IMR-90 (cell line): Measurements from ENCODE around the gene PAX8. TPM values are rescaled to one million over a fixed set of nuclear protein-coding genes. Genes with fewer than 3 reads are reported as not detected.

Source experiments
- ATAC-seq: fragments of 200-7000 bp; cut with Tn5 transposase; 2 replicates; pipeline ENCODE4 v1.9.1; 2020; ENCODE audit warnings: low read depth, mild to moderate bottlenecking, moderate library complexity
- BruUV-seq: library from RNA; stranded (reverse); fragments of 400-500 nt; replicated peaks from 2 replicates; lab custom pipeline; 2021; lab: Mats Ljungman, UMichigan
- CTCF ChIA-PET: fragments of 300-600 bp; formaldehyde crosslinking; extraction: SDS; loops from one replicate; lab custom pipeline; 2021; ENCODE audit warnings: antibody characterized with exemption; lab: Yijun Ruan, JAX
- POLR2A ChIA-PET: fragments of 300-600 bp; sonication (Branson Sonifier 250); formaldehyde crosslinking; loops from one replicate; lab custom pipeline; 2022; ENCODE audit warnings: antibody characterized with exemption; ENCODE audit not compliant: unreplicated experiment; lab: Charles Lee
- DNase-seq: peaks from one replicate; pipeline ENCODE4 v3.0.0; 2013
- H2AFZ ChIP-seq: replicated peaks from 2 replicates; pipeline ENCODE3; 2013; ENCODE audit warnings: low read length, mild to moderate bottlenecking; ENCODE audit not compliant: poor library complexity
- H2AK5ac ChIP-seq: 2 replicates; pipeline ENCODE4 v1.6.1; 2013; ENCODE audit warnings: low read depth, low read length, inconsistent platforms
- H2AK9ac ChIP-seq: replicated peaks from 2 replicates; pipeline ENCODE3; 2013; ENCODE audit warnings: mild to moderate bottlenecking, low read depth, low read length, moderate library complexity; ENCODE audit not compliant: poor library complexity
- H2BK120ac ChIP-seq: 2 replicates; pipeline ENCODE4 v1.6.1; 2013; ENCODE audit warnings: low read depth, low read length, inconsistent platforms
- H2BK15ac ChIP-seq: 3 replicates; pipeline ENCODE4 v1.6.1; 2013; ENCODE audit warnings: low read depth, low read length, inconsistent platforms
- H2BK20ac ChIP-seq: 2 replicates; pipeline ENCODE4 v1.6.1; 2013; ENCODE audit warnings: low read depth, mild to moderate bottlenecking, inconsistent platforms, low read length, moderate library complexity
- H2BK5ac ChIP-seq: 2 replicates; pipeline ENCODE4 v1.6.1; 2013; ENCODE audit warnings: mild to moderate bottlenecking, low read depth, low read length, inconsistent platforms; ENCODE audit not compliant: poor library complexity, severe bottlenecking
- H3K14ac ChIP-seq: replicated peaks from 2 replicates; pipeline ENCODE4 v1.6.1; 2013; ENCODE audit warnings: low read depth, low read length, inconsistent platforms
- H3K18ac ChIP-seq: 2 replicates; pipeline ENCODE4 v1.6.1; 2013; ENCODE audit warnings: low read depth, low read length, control low read depth
- H3K23ac ChIP-seq: 2 replicates; pipeline ENCODE4 v1.6.1; 2013; ENCODE audit warnings: low read depth, low read length, inconsistent platforms
- H3K27ac ChIP-seq: 2 replicates; pipeline ENCODE4 v1.5.1; 2013; ENCODE audit warnings: mild to moderate bottlenecking, control low read depth, low read length; ENCODE audit not compliant: insufficient read depth
- H3K27me3 ChIP-seq: 2 replicates; pipeline ENCODE4 v1.6.1; 2013; ENCODE audit warnings: low read length; ENCODE audit not compliant: control insufficient read depth, insufficient read depth
- H3K36me3 ChIP-seq: 2 replicates; pipeline ENCODE4 v1.6.1; 2013; ENCODE audit warnings: low read length, mixed read lengths; ENCODE audit not compliant: control insufficient read depth, insufficient read depth
- H3K4ac ChIP-seq: 2 replicates; pipeline ENCODE4 v1.6.1; 2013; ENCODE audit warnings: low read depth, low read length, inconsistent platforms
- H3K4me1 ChIP-seq: 2 replicates; pipeline ENCODE4 v1.6.1; 2013; ENCODE audit warnings: low read length, mixed read lengths; ENCODE audit not compliant: control insufficient read depth, insufficient read depth
- H3K4me2 ChIP-seq: 2 replicates; pipeline ENCODE4 v1.6.1; 2013; ENCODE audit warnings: low read depth, mild to moderate bottlenecking, control low read depth, low read length, moderate library complexity
- H3K4me3 ChIP-seq: 2 replicates; pipeline ENCODE4 v1.5.1; 2013; ENCODE audit warnings: low read depth, mild to moderate bottlenecking, control low read depth, low read length, moderate library complexity; ENCODE audit not compliant: insufficient read depth
- H3K56ac ChIP-seq: 2 replicates; pipeline ENCODE4 v1.6.1; 2013; ENCODE audit warnings: low read length, inconsistent platforms; ENCODE audit not compliant: insufficient read depth; ENCODE audit errors: extremely low read depth
- H3K79me1 ChIP-seq, 2 experiments: 2 replicates each; pipeline ENCODE4 v1.6.1; 2013; ENCODE audit warnings: low read length in 2 of 2, inconsistent platforms in 1 of 2, low read depth in 1 of 2
- H3K9ac ChIP-seq: 2 replicates; pipeline ENCODE4 v1.6.1; 2013; ENCODE audit warnings: low read depth, low read length, control low read depth
- H3K9me1 ChIP-seq: 2 replicates; pipeline ENCODE4 v1.6.1; 2013; ENCODE audit warnings: low read length, inconsistent platforms; ENCODE audit not compliant: insufficient read depth
- H3K9me3 ChIP-seq: 2 replicates; pipeline ENCODE4 v1.6.1; 2013; ENCODE audit warnings: low read length; ENCODE audit not compliant: control insufficient read depth, insufficient read depth
- H4K20me1 ChIP-seq: 2 replicates; pipeline ENCODE4 v1.6.1; 2013; ENCODE audit warnings: low read length, inconsistent platforms; ENCODE audit not compliant: insufficient read depth
- H4K5ac ChIP-seq: 2 replicates; pipeline ENCODE4 v1.6.1; 2013; ENCODE audit warnings: mild to moderate bottlenecking, low read depth, low read length, control low read depth
- H4K8ac ChIP-seq, 2 experiments: 2 replicates each; pipeline ENCODE4 v1.6.1; 2013; ENCODE audit warnings: low read depth in 2 of 2, low read length in 2 of 2, control low read depth in 1 of 2, inconsistent platforms in 1 of 2
- H4K91ac ChIP-seq: 2 replicates; pipeline ENCODE4 v1.6.1; 2013; ENCODE audit warnings: low read depth, low read length, inconsistent platforms; ENCODE audit not compliant: insufficient read depth
- CEBPB ChIP-seq: IDR thresholded peaks from 2 replicates; pipeline ENCODE4 v1.6.1; 2012; ENCODE audit warnings: low read depth, low read length, improper control_type of control experiment
- CHD1 ChIP-seq: IDR thresholded peaks from 2 replicates; pipeline ENCODE4 v1.6.1; 2012; ENCODE audit warnings: low read depth, low read length, improper control_type of control experiment
- FOS ChIP-seq: fragments of 150-350 bp; IDR thresholded peaks from 2 replicates; pipeline ENCODE4 v1.6.1; 2016; ENCODE audit warnings: low read depth, low read length
- MAFK ChIP-seq: IDR thresholded peaks from 2 replicates; pipeline ENCODE4 v1.6.1; 2012; ENCODE audit warnings: low read depth, low read length, improper control_type of control experiment
- MAZ ChIP-seq: IDR thresholded peaks from 2 replicates; pipeline ENCODE4 v1.6.1; 2012; ENCODE audit warnings: low read depth, mild to moderate bottlenecking, low read length, improper control_type of control experiment, moderate library complexity, borderline replicate concordance
- MXI1 ChIP-seq: IDR thresholded peaks from 2 replicates; pipeline ENCODE4 v1.6.1; 2012; ENCODE audit warnings: low read depth, mild to moderate bottlenecking, low read length, moderate library complexity, borderline replicate concordance
- POLR2A ChIP-seq: IDR thresholded peaks from 2 replicates; pipeline ENCODE4 v1.6.1; 2012; ENCODE audit warnings: mild to moderate bottlenecking, low read depth, low read length
- RAD21 ChIP-seq: IDR thresholded peaks from 2 replicates; pipeline ENCODE4 v1.6.1; 2012; ENCODE audit warnings: low read length, improper control_type of control experiment
- RCOR1 ChIP-seq: IDR thresholded peaks from 2 replicates; pipeline ENCODE4 v1.6.1; 2012; ENCODE audit warnings: mild to moderate bottlenecking, low read length, improper control_type of control experiment; ENCODE audit not compliant: insufficient replicate concordance
- RFX5 ChIP-seq: IDR thresholded peaks from 2 replicates; pipeline ENCODE4 v1.8.0; 2012; ENCODE audit warnings: low read depth, mild to moderate bottlenecking, low read length, moderate library complexity
- SMC3 ChIP-seq: fragments of 150-350 bp; IDR thresholded peaks from 2 replicates; pipeline ENCODE4 v1.6.1; 2016; ENCODE audit warnings: low read depth, mild to moderate bottlenecking, antibody characterized with exemption, low read length, moderate library complexity
- WGBS, 2 experiments: methylation state at CpG; one replicate each; pipeline versions ENCODE4 v1.1.5 to v1.1.7; 2013; ENCODE audit warnings: missing lambda C conversion rate in 2 of 2; ENCODE audit not compliant: insufficient read length in 1 of 2; ENCODE audit errors: extremely low coverage in 2 of 2; 5-methylcytosine and 5-hydroxymethylcytosine counted together
- dilution Hi-C: fragments of 300-500 bp; cut with HindIII; formaldehyde crosslinking; loops from one replicate; pipeline ENCODE4 v1.14.3; 2018; ENCODE audit warnings: low sequenced_read_pairs; ENCODE audit not compliant: unreplicated experiment
- in situ Hi-C: fragments of 300-500 bp; cut with MboI; formaldehyde crosslinking; loops from 3 replicates; pipeline ENCODE4 v1.14.3; 2019; ENCODE audit warnings: low sequenced_read_pairs, inconsistent platforms, mixed read lengths
- intact Hi-C: fragments of 100-400 bp; cut with micrococcal nuclease; formaldehyde crosslinking; loops from 2 replicates; pipeline ENCODE4 v1.10.0; 2022
- polyA plus RNA-seq, 3 experiments: library from polyadenylated mRNA; depleted of rRNA; stranded (reverse); fragments of >200 nt; gene quantifications; 2 replicates each; pipeline ENCODE4 v1.2.3, GENCODE V29; 2012; ENCODE audit warnings: low replicate concordance in 1 of 3
- total RNA-seq: library from RNA; depleted of rRNA; stranded (reverse); fragments of >200 nt; gene quantifications from 2 replicates; pipeline ENCODE4 v1.2.3, GENCODE V29; 2012
- TF ChIP-seq, protein P1 (sequence below): fragments of 150-350 bp; IDR thresholded peaks from 2 replicates; pipeline ENCODE4 v1.6.1; 2016; ENCODE audit warnings: low read depth, mild to moderate bottlenecking, low read length, moderate library complexity, borderline replicate concordance
- TF ChIP-seq, protein P2 (sequence below): conservative IDR thresholded peaks from 2 replicates; pipeline ENCODE4 v1.5.1; 2012; ENCODE audit warnings: mild to moderate bottlenecking, low read depth, low read length, improper control_type of control experiment
- TF ChIP-seq, protein P3 (sequence below): fragments of 150-350 bp; IDR thresholded peaks from 2 replicates; pipeline ENCODE4 v1.6.1; 2017; ENCODE audit warnings: mild to moderate bottlenecking, antibody characterized with exemption, low read length, low read depth

PAX8 gene
- total and polyA plus RNA-seq, 2 of the 4 experiments (the other 2 are of a cell fraction) = 0.18 to 1.5 TPM

DNA sequence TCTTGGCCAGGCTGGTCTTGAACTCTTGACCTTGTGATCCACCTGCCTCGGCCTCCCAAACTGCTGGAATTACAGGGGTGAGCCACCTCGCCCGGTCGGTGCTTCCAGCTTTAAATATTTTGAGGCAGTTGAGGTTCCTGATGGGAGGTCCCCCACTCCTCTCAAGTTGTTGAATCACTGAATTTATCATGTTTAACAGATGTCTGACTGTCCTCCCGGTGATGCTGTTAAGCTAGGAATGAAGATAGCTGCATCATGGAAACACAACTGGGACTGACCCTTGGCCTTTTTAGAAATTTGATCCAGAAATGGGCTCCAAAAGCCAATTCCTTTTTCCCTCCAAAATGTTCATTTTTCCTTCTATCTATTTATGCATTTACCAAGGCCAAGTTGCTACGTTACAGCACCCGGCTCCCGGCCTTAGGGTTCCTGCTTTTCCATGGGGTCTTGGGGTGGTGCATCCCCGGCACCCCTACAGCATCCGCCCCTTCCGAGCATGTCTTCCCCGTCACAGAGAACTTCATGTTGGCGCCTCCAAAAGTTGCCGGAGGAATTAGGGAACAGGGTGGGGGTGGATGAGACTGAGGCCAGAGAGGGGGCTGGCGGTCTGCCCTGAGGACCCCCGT, 43.9 kb downstream of the PAX8 start:
- peak; percentile 7 for ATAC-seq
- Histone ChIP-seq H3K4me1 (peaks cover 2% of the 10 kb centered on the region), H3K9me1 (no peaks in the 10 kb centered on the region; the same call in 1 of the 2 replicates), H3K4me3 (peak overlapping the region; percentile 71), H3K14ac (no peak overlapping the region; the same call in 1 of the 2 replicates), H3K27ac (no peak overlapping the region; the same call in 1 of the 2 replicates), H4K20me1 (no peaks in the 10 kb centered on the region), H3K79me1 (0 out of 4 replicates have a peak, but pooled peaks cover 0 to 3% of the 10 kb centered on the region in 2 experiments), H2BK20ac (no peak overlapping the region), H4K91ac (no peak overlapping the region), H2AFZ (peak overlapping the region; percentile 79), H4K8ac (peak overlapping the region in 1 of 2 experiments; percentile 27; a peak in 1 of 4 replicates), H2AK5ac (no peak overlapping the region; the same call in 1 of the 2 replicates), H3K4ac (peak overlapping the region; percentile 34; the same call in 1 of the 2 replicates), H2BK120ac (no peak overlapping the region), H4K5ac (peak overlapping the region; percentile 48; the same call in 1 of the 2 replicates), H3K27me3 (no peaks in the 10 kb centered on the region), H3K9ac (peak overlapping the region; percentile 42; the same call in 1 of the 2 replicates), H2BK5ac (no peak overlapping the region), H2BK15ac (no peak overlapping the region; the same call in 2 of the 3 replicates), H3K4me2 (peak overlapping the region; percentile 57), H3K23ac (no peak overlapping the region), H3K18ac (no peak overlapping the region), H3K9me3 (no peaks in the 10 kb centered on the region), H3K36me3 (peaks cover 2% of the 10 kb centered on the region; the same call in 1 of the 2 replicates), H2AK9ac (peak overlapping the region; percentile 94), H3K56ac (no peak overlapping the region)
- dilution Hi-C loops (no loop called here), in situ Hi-C loops (no loop called here), intact Hi-C loops (no loop called here)
- CTCF ChIA-PET = interaction anchor here (1.0 to 1.4 kb wide), 2 partner anchors 30 to 60 kb away, joined by 3 read pairs; no protein-coding TSS in a partner anchor
- peak; percentile 31 for DNase-seq
- TF ChIP-seq MAFK (no peak), RCOR1 (no peak), CEBPB (no peak), POLR2A (no peak), CHD1 (no peak), RFX5 (no peak), SMC3 (no peak), MAZ (no peak), MXI1 (no peak), FOS (no peak), RAD21 (no peak)
- TF ChIP-seq, protein P1, sequence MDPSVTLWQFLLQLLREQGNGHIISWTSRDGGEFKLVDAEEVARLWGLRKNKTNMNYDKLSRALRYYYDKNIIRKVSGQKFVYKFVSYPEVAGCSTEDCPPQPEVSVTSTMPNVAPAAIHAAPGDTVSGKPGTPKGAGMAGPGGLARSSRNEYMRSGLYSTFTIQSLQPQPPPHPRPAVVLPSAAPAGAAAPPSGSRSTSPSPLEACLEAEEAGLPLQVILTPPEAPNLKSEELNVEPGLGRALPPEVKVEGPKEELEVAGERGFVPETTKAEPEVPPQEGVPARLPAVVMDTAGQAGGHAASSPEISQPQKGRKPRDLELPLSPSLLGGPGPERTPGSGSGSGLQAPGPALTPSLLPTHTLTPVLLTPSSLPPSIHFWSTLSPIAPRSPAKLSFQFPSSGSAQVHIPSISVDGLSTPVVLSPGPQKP = no peak
- TF ChIP-seq, protein P2, sequence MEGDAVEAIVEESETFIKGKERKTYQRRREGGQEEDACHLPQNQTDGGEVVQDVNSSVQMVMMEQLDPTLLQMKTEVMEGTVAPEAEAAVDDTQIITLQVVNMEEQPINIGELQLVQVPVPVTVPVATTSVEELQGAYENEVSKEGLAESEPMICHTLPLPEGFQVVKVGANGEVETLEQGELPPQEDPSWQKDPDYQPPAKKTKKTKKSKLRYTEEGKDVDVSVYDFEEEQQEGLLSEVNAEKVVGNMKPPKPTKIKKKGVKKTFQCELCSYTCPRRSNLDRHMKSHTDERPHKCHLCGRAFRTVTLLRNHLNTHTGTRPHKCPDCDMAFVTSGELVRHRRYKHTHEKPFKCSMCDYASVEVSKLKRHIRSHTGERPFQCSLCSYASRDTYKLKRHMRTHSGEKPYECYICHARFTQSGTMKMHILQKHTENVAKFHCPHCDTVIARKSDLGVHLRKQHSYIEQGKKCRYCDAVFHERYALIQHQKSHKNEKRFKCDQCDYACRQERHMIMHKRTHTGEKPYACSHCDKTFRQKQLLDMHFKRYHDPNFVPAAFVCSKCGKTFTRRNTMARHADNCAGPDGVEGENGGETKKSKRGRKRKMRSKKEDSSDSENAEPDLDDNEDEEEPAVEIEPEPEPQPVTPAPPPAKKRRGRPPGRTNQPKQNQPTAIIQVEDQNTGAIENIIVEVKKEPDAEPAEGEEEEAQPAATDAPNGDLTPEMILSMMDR = no peak
- TF ChIP-seq, protein P3, sequence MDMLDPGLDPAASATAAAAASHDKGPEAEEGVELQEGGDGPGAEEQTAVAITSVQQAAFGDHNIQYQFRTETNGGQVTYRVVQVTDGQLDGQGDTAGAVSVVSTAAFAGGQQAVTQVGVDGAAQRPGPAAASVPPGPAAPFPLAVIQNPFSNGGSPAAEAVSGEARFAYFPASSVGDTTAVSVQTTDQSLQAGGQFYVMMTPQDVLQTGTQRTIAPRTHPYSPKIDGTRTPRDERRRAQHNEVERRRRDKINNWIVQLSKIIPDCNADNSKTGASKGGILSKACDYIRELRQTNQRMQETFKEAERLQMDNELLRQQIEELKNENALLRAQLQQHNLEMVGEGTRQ = no peak
- POLR2A ChIA-PET = interaction anchor here (0.6 kb wide), 1 partner anchor 28 kb away, joined by 3 read pairs; no protein-coding TSS in a partner anchor
- WGBS, 2 experiments = 65% methylated on average over 8 of the region's 16 CpGs; no CpG with 5 or more reads in 1 of the 2 experiments
- BruUV-seq = no TSS peak
